ENCODE results near the gene CRHBP.

CRHBP gene

GRCh38 chr5:76982450-76982849 is 29.6 kb downstream of the CRHBP start:
- ATAC-seq = no peak
- TF ChIP-seq, protein P1, sequence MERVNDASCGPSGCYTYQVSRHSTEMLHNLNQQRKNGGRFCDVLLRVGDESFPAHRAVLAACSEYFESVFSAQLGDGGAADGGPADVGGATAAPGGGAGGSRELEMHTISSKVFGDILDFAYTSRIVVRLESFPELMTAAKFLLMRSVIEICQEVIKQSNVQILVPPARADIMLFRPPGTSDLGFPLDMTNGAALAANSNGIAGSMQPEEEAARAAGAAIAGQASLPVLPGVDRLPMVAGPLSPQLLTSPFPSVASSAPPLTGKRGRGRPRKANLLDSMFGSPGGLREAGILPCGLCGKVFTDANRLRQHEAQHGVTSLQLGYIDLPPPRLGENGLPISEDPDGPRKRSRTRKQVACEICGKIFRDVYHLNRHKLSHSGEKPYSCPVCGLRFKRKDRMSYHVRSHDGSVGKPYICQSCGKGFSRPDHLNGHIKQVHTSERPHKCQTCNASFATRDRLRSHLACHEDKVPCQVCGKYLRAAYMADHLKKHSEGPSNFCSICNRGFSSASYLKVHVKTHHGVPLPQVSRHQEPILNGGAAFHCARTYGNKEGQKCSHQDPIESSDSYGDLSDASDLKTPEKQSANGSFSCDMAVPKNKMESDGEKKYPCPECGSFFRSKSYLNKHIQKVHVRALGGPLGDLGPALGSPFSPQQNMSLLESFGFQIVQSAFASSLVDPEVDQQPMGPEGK (CRISPR knock-in tag; IDR thresholded peaks at IDR 0.05; ENCODE audit: borderline replicate concordance) = no peak
- no peak for TF ChIP-seq ZC3H10 (CRISPR knock-in tag; IDR thresholded peaks at IDR 0.05)
- TF ChIP-seq ESRRG (CRISPR knock-in tag; IDR thresholded peaks at IDR 0.05) = no peak

DNA sequence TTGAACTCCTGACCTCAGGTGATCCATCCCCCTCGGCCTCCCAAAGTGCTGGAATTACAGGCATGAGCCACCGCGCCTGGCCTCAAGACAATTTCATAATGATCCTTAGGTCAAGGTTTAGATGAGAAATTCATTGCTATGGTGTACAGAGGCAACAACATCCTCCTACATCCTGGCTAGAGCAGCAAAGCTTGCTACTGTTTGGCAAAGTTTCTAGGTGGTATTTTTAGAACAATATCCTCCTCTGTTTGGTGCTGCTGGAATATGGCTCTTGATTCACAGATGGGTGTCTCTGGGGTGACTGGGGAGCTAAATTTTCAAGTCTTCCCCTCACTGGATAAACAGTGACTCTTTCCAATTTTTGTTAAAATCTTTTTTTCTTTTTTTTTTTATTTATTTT is 30.6 kb downstream of the CRHBP start:
- no peak for TF ChIP-seq CSDC2 (CRISPR knock-in tag; IDR thresholded peaks at IDR 0.05)
- no peak for TF ChIP-seq ESRRG (CRISPR knock-in tag; IDR thresholded peaks at IDR 0.05)
- no peak for TF ChIP-seq ZC3H10 (CRISPR knock-in tag; IDR thresholded peaks at IDR 0.05)
- TF ChIP-seq, protein P2, sequence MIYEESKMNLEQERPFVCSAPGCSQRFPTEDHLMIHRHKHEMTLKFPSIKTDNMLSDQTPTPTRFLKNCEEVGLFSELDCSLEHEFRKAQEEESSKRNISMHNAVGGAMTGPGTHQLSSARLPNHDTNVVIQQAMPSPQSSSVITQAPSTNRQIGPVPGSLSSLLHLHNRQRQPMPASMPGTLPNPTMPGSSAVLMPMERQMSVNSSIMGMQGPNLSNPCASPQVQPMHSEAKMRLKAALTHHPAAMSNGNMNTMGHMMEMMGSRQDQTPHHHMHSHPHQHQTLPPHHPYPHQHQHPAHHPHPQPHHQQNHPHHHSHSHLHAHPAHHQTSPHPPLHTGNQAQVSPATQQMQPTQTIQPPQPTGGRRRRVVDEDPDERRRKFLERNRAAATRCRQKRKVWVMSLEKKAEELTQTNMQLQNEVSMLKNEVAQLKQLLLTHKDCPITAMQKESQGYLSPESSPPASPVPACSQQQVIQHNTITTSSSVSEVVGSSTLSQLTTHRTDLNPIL (CRISPR knock-in tag; IDR thresholded peaks at IDR 0.05; ENCODE audit: low read depth) = no peak
- no peak for TF ChIP-seq GLIS3 (CRISPR knock-in tag; IDR thresholded peaks at IDR 0.05)
- TF ChIP-seq ZFP3 (CRISPR knock-in tag; IDR thresholded peaks at IDR 0.05) = no peak
- TF ChIP-seq BACH2 (CRISPR knock-in tag; IDR thresholded peaks at IDR 0.05; ENCODE audit: borderline replicate concordance) = no peak
- no peak for TF ChIP-seq TSHZ2 (CRISPR knock-in tag; IDR thresholded peaks at IDR 0.05)
- no peak for TF ChIP-seq SNAI2 (CRISPR knock-in tag; IDR thresholded peaks at IDR 0.05)
- no peak for TF ChIP-seq ZFP30 (CRISPR knock-in tag; IDR thresholded peaks at IDR 0.05)
- TF ChIP-seq ARNTL (CRISPR knock-in tag; IDR thresholded peaks at IDR 0.05; ENCODE audit: borderline replicate concordance, low read depth) = no peak
- TF ChIP-seq, protein P1 (CRISPR knock-in tag; IDR thresholded peaks at IDR 0.05; ENCODE audit: borderline replicate concordance) = no peak
- no peak for TF ChIP-seq RARB (CRISPR knock-in tag; IDR thresholded peaks at IDR 0.05)
- no peak for TF ChIP-seq TCF4 (CRISPR knock-in tag; IDR thresholded peaks at IDR 0.05; ENCODE audit: borderline replicate concordance)
- TF ChIP-seq PPARA (CRISPR knock-in tag; IDR thresholded peaks at IDR 0.05; ENCODE audit: borderline replicate concordance) = no peak
- no peak for TF ChIP-seq ZNF8 (CRISPR knock-in tag; IDR thresholded peaks at IDR 0.05)
- no peak for TF ChIP-seq OSR1 (CRISPR knock-in tag; IDR thresholded peaks at IDR 0.05)
- TF ChIP-seq ISL1 (CRISPR knock-in tag; IDR thresholded peaks at IDR 0.05) = no peak
- TF ChIP-seq TOX (CRISPR knock-in tag; IDR thresholded peaks at IDR 0.05; ENCODE audit: borderline replicate concordance) = no peak
- TF ChIP-seq, protein P3, sequence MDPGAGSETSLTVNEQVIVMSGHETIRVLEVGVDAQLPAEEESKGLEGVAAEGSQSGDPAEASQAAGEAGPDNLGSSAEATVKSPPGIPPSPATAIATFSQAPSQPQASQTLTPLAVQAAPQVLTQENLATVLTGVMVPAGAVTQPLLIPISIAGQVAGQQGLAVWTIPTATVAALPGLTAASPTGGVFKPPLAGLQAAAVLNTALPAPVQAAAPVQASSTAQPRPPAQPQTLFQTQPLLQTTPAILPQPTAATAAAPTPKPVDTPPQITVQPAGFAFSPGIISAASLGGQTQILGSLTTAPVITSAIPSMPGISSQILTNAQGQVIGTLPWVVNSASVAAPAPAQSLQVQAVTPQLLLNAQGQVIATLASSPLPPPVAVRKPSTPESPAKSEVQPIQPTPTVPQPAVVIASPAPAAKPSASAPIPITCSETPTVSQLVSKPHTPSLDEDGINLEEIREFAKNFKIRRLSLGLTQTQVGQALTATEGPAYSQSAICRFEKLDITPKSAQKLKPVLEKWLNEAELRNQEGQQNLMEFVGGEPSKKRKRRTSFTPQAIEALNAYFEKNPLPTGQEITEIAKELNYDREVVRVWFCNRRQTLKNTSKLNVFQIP (CRISPR knock-in tag; IDR thresholded peaks at IDR 0.05; ENCODE audit: borderline replicate concordance, low read depth) = no peak
- ATAC-seq = no peak

- no peak for ATAC-seq
- TF ChIP-seq ZFP30 (CRISPR knock-in tag; IDR thresholded peaks at IDR 0.05) (no peak), CSDC2 (CRISPR knock-in tag; IDR thresholded peaks at IDR 0.05) (no peak), TSHZ2 (CRISPR knock-in tag; IDR thresholded peaks at IDR 0.05) (no peak), OSR1 (CRISPR knock-in tag; IDR thresholded peaks at IDR 0.05) (no peak), ARNTL (CRISPR knock-in tag; IDR thresholded peaks at IDR 0.05; ENCODE audit: borderline replicate concordance, low read depth) (no peak), ESRRG (CRISPR knock-in tag; IDR thresholded peaks at IDR 0.05) (no peak), RARB (CRISPR knock-in tag; IDR thresholded peaks at IDR 0.05) (no peak), TCF4 (CRISPR knock-in tag; IDR thresholded peaks at IDR 0.05; ENCODE audit: borderline replicate concordance) (no peak)
- TF ChIP-seq, protein P4, sequence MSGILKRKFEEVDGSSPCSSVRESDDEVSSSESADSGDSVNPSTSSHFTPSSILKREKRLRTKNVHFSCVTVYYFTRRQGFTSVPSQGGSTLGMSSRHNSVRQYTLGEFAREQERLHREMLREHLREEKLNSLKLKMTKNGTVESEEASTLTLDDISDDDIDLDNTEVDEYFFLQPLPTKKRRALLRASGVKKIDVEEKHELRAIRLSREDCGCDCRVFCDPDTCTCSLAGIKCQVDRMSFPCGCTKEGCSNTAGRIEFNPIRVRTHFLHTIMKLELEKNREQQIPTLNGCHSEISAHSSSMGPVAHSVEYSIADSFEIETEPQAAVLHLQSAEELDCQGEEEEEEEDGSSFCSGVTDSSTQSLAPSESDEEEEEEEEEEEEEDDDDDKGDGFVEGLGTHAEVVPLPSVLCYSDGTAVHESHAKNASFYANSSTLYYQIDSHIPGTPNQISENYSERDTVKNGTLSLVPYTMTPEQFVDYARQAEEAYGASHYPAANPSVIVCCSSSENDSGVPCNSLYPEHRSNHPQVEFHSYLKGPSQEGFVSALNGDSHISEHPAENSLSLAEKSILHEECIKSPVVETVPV (CRISPR knock-in tag; IDR thresholded peaks at IDR 0.05) = no peak
These were observed 34.1 kb downstream of the CRHBP start for GRCh38 chr5:76986825-76987526.

Data from SK-N-SH treated with all-trans-retinoic acid at 6 μM for 48 hours (cell line).